Stimulated activated CD4-positive, alpha-beta T cell treated with anti-CD3 and anti-CD28 coated beads, Interleukin-12 subunit alpha, Interleukin-12 subunit beta, amount 100 ng/mL, for 24 hours (primary cell): ENCODE results near the gene URI1.
"Not testable (repeated sequence)": the region's sequence is repeated elsewhere in the genome, so short reads cannot be mapped to it uniquely, and the experiment has no call there.

Experiments used
- DNase-seq, 2 experiments: peaks; one replicate each; pipeline ENCODE4 v3.0.0-alpha.2; 2020; ENCODE audit warnings: low read depth in 2 of 2

URI1 gene

GRCh38 chr19:30023330-30023729 is 81.3 kb downstream of the URI1 start:
- DNase-seq: no peak

GRCh38 chr19:30024091-30024490 is 82.1 kb downstream of the URI1 start:
- DNase-seq: no peak

- no peak for DNase-seq
Observed at GRCh38 chr19:30026933-30027332, 84.9 kb downstream of the URI1 start.

- no peak for DNase-seq
Observed at GRCh38 chr19:30028118-30028991, 86.3 kb downstream of the URI1 start.

GRCh38 chr19:30028992-30029343 is 86.9 kb downstream of the URI1 start:
- no peak for DNase-seq

GRCh38 chr19:30029721-30030510 is 87.9 kb downstream of the URI1 start:
- DNase-seq: no peak

- no peak for DNase-seq
Observed at GRCh38 chr19:30034321-30034720, 92.3 kb downstream of the URI1 start.

- DNase-seq: no peak
Observed at GRCh38 chr19:30036154-30037129, 94.4 kb downstream of the URI1 start.

- DNase-seq: no peak
Observed at GRCh38 chr19:30037835-30038234, 95.8 kb downstream of the URI1 start.

GRCh38 chr19:30041931-30042330 is 99.9 kb downstream of the URI1 start:
- not testable (repeated sequence) for DNase-seq

GRCh38 chr19:30043008-30043407 is 101.0 kb downstream of the URI1 start:
- DNase-seq: not testable (repeated sequence)

GRCh38 chr19:30044273-30045248 is 102.5 kb downstream of the URI1 start:
- no peak for DNase-seq

GRCh38 chr19:30046522-30046921 is 104.5 kb downstream of the URI1 start:
- DNase-seq: no peak

- no peak for DNase-seq
Observed at GRCh38 chr19:30047432-30047831, 105.4 kb downstream of the URI1 start.

GRCh38 chr19:30049226-30049625 is 107.2 kb downstream of the URI1 start:
- DNase-seq: no peak

- DNase-seq: no peak
Observed at GRCh38 chr19:30049846-30050667, 108.0 kb downstream of the URI1 start.

- no peak for DNase-seq
Observed at GRCh38 chr19:30052122-30053075, 110.4 kb downstream of the URI1 start.

- no peak for DNase-seq
Observed at GRCh38 chr19:30053558-30053957, 111.5 kb downstream of the URI1 start.

GRCh38 chr19:30054210-30054609 is 112.2 kb downstream of the URI1 start:
- DNase-seq: no peak
